DMS53 treated with DMSO at 0.1 percent for 48 hours (cell line): ENCODE data around the gene CFAP54.
A peak's percentile ranks its signal among the peaks of the same experiment; 100 is the strongest.
"Not testable (repeated sequence)": the region's sequence is repeated elsewhere in the genome, so short reads cannot be mapped to it uniquely, and the experiment has no call there.

Experiments used
- DNase-seq: peaks from one replicate; lab custom pipeline; 2025; ENCODE audit not compliant: unreplicated experiment; lab: John Stamatoyannopoulos, UW

Gene CFAP54, protein sequence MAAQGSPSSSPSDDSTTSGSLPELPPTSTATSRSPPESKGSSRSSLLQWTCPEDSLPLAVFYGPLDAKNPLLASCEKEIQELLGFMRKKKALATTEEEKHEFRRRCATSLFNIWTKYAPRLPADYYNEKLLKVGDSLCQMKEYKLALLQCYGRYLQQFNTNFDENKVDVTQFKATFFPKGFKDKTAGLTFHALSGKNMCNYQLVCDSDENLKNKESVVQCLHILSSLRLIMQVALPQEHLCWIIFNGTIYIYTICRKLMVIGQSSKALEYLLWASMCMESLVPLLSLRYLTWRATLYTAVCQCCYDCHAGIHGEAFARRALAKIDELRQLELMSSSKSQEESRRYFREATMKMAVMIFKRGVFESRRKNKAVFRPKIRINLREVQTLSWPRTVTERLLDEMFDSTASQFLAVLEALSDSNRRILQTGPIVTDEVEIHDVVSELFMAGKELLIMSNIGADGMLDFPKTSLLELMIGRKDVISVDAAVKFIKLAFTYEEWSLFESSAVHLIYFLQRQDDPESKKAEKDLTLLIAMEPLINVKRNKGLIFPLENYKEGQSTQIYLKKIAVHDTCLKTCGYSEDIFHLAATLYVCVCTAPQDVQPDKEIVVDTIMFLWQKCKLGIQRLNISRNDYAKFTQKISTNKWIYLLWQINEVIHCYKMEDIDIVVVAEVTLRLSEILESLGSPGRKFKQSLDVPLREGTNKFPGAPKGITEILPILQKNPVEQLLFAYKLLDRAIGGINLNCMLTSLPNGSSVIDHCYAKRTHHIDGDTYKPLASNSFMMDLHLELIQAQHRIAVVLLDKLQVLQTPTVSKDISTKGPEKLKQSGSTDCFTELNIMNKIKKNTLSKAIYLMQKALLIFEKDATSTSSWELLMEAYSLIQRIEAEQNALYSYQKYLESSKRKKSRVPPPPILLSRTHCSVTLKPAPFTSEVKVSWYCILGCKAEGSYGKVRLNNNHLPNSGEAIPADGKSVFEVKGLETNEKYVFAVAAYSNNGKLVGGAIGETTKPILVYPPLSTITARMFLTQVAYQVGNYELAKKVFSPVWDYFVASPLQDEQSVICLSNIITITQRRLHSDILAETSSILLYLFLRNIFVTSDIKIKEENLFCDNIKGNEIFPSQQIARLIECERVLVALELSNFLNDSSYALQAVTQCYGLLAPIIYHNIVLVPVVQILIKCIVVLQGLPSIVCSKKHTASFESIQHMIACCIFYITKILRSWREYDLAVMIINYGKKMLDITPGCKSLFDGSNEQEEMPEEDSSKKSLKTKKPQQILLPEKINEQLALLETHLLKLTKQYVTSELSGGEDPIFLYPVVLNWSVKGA (N-terminal part only)

DNA sequence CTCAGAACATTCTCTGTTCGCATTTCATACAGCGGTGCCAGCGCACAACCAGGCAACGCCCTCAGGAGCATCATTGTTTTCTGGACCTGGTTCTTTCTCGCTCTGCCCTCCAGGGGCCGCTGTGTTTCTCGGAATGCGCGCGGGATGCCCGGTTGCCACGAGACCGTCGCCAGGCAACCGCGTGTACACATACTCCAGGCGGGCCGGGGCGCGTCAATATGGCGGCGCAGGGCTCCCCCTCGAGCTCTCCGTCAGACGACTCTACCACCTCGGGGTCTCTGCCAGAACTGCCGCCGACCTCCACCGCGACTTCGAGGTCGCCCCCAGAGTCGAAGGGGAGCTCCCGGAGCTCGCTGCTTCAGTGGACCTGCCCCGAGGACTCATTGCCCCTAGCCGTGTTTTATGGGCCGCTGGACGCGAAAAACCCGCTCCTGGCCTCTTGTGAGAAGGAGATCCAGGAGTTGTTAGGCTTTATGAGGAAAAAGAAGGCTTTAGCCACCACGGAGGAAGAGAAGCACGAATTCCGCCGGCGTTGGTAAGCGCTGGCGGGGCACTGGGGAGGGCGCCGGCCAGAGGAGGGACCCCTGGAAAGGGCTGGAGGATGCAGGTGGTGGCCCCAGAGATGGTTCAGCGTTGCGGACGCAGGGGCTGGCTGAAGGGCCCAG lies at the start of gene CFAP54:
Gene CFAP54 (plus strand): TSS at position 186 of the 665 bp plus-strand sequence. CDS start 33 bp downstream, at position 219.
- DNase-seq = peak; percentile 93

DNA sequence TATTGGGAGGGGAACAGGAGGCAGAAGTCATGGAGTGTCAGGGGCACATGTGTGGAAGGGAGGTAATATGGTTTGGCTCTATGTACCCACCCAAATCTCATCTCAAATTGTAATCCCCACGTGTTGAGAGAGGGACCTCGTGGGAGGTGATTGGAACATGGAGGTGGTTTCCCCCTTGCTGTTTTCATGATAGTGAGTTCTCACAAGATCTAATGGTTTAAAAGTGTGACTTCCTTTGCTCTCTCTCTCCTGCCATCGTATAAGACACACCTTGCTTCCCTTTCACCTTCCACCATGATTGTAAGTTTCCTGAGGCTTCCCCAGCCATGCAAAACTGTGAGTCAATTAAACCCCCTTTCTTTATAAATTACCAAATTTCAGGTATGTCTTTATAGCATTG lies 47.6 kb upstream of the CFAP54 start:
- DNase-seq = no peak

DNA sequence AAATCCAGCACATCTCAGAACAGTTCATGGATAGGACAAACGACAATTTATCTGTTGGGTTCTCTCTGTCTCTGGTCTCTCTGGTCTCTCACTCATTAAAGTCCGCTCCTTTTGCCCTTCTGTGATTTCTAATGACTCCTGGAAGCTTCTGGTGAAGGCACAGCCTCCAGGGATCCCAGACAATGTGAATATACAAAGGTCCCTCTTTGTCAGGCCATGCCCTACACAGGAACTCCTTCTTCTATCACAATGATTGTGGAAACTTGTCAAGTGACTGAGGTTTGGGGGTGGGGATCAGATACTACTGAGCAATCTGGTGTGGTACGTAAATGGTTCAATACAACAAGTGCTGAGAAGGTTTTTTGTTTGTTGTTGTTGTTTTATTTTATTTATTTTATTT lies 46.5 kb upstream of the CFAP54 start:
- DNase-seq = no peak

DNA sequence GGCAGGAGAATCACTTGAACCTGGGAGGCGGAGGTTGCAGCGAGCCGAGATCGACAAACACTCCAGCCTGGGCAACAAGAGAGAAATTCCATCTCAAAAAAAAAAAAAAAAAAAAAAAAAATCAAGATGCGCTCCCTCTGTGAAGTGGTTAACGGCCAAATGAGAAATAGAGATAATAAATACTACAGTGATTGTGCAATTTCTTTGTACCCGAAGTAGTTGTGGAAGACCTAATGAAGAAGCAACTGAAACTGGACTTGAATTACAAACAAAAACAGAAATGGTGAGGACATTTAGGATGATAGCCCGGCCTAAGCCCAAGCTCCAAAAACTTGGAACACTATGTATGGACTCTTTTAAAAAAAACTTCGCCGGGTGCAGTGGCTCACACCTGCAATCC lies 45.0 kb upstream of the CFAP54 start:
- DNase-seq = no peak

DNA sequence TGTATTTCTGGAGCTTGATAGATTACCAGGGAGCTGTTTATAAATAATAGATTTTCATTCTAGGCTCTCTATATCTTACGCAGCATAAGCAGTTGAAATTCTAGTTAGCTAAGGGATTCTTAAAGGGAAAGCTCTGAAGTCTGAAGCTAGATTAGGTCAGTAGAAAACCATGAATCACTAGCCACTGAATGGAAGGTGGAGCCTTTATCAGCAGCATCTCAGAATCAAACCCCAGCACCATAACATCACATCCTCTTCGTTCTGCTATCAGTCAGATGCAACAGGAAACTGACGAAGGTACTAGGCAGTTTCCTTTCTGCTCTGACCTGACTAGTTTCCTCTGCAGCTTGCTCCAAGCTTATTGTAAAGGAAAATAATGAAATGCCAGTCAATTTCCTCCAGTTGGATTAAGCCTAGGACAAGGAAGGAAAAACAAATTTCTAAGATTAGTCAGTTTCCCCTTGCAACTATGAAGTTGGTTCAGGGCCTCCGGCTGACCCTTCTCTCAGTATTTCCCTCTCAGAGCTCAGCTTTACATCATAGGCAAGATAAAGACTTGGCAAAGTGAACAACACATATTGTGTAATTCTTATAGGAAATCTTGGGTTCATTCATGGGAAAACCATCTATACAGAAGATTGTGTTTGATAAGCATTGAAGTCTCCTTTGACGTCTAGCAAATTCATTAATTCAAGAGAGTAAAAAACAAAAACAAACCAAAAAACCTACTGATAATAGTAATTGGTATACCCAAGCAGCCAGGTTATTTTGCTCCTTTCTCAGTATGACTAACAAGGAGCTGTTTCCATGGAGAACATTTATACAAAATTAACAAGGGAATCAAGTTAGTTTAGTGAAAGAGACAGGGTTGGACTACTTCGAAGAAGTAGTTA lies 43.4 kb upstream of the CFAP54 start:
- DNase-seq = no peak

DNA sequence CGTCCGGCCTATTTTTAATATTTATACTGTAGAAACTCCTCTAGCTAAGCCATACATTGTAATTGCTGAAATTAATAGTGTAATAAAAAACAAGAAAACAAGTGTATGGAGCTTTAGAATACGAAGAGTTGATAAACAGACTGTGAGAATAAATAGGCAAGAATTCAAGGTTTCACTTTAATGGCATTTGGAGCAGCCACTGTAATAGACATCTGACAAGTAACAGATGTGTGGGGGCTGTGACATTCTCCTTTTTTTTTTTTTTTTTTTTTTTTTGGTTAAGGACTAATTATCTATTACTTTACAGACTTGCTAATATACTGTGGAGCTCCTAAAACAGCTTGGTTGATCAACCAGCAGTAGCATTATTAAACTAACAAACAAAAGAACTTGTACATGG lies 42.1 kb upstream of the CFAP54 start:
- DNase-seq = no peak

DNA sequence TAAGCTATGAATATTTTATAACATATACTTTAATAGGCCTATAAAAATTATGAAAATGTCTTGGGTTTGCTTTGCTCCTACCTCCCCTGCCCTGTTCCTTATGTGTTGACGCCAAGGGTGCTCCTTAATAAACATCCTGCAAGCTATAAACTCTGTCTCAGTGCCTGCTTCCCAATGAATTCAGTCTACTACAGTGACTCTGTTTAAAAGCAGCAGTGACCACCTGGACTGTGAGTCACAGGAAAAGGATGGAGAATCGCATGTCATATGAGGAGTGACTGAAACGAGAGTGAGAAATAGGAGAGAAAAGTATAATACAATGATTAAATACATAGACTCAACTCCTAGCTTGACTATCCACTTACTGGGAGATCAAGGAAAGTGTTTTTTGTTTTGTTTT lies 41.1 kb upstream of the CFAP54 start:
- peak; percentile 20 for DNase-seq

DNA sequence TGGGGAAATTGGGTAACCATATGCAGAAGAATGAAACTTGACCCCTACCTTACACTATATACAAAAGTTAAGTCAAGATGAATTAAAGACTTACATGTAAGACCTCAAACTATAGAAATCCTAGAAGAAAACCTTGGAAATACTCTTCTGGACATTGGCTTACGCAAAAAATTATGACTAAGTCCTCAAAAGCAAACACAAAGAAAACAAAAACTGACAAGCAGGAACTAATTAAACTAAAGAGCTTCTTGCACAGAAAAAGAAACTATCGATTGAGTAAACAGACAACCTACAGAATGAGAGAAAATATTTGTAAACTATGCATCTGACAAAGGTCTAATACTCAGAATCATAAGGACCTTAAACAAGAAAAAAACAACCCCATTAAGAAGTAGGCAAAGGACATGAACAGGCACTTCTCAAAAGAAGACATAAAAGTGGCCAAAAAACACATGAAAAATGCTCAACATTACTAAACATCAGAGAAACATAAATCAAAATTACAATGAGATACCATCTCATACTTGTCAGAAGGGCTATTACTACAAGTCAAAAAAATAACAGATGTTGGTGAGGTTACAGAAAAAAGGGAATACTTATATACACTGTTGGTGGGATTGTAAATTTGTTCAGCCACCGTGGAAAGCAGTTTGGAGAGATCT lies 37.0 kb upstream of the CFAP54 start:
- DNase-seq = no peak

DNA sequence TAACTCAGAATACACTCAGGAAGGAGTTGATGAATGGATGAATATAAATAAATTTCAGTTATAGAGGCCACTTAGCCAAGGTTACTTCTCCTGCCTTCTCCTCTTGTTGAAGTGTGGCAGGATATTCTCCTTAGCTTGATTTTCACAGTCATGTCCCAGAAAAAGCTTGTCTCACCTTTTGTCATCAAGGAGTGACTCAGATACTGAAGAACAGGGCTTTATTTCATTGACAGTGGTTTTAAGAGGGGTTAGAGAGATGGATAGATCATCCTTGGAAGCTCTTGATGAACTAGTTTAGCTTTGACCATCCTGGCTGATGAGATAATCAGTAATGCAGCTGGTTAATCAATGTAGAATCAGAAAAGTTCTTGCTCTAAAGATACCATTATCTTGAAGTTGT lies 35.0 kb upstream of the CFAP54 start:
- DNase-seq = peak; percentile 32

DNA sequence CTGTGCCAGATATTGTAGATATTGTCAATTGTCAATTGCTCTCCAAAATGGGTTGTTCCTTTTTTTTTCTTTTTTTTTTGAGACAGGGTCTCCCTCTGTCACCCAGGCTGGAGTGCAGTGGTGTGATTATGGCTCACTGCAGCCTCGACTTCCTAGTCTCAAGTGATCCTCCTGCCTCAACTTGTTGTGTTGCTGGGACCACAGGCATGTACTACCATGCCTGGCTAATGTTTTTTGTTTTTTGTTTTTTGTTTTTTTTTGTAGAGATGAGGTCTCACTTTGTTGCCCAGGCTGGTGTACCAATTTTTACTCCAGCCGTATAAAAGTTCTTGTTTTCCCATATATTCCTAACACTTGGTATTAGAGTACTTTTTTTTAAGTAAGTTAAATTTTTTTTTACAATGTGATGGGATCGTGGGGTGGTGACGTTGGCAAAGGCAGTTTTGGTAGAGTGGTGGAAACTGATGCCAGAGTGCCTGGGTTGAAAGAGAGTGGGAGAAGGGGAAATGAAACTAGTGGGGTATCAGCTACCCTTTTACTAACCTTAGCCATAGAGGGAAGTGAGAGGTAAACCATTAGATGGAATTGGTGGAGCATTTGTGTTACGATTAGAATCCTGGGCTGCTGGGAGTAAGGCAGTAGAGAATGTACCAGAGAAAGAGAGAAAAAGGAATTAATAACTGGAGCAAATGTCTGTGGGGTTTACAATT lies 33.0 kb upstream of the CFAP54 start:
- no peak for DNase-seq

DNA sequence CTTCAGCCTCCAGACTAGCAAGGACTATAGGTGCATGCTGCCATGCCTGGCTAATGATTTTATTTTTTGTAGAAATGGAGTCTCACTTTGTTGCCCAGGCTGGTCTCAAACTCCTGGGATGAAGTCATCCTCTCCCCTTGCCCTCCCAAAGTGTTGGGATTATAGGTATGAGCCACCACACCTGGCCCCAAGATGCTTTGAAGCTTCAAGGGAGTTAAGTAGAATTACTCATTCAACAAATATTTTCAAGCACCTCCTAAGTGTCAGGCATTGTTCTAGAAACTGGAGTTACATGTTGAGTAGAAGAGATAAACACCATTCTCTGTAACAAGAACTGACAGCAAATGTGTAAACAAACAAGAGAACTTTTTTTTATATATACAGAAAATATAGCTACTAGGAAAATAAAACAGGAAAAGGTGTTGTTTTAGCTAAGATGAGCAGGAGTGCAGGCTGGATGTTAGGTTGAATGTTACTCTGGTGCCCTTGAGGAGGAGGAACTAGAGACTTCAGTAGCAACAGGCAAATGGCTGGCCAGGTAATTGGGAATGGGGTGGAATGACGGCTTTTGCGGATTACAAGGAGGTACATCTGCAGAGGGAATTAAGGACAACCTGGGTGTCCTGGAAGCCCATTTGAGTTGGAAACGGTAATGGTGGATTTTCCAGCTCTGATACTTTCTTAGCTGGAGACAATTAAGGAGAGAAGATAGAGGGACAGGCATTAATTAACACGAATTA lies 32.0 kb upstream of the CFAP54 start:
- peak; percentile 96 for DNase-seq

DNA sequence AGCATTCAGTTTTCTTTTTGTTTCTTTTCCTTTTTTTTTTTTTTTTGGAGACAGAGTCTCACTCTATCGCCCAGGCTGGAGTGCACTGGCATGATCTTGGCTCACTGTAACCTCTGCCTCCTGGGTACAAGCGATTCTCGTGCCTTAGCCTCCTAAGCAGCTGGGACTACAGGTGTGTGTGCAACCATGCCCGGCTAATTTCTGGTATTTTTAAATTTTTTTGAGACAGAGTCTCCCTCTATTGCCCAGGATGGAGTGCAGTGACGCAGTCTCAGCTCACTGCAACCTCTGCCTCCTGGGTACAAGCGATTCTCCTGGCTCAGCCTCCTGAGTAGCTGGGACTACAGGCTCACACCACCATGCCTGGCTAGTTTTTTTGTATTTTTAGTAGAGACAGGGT lies 30.1 kb upstream of the CFAP54 start:
- not testable (repeated sequence) for DNase-seq

DNA sequence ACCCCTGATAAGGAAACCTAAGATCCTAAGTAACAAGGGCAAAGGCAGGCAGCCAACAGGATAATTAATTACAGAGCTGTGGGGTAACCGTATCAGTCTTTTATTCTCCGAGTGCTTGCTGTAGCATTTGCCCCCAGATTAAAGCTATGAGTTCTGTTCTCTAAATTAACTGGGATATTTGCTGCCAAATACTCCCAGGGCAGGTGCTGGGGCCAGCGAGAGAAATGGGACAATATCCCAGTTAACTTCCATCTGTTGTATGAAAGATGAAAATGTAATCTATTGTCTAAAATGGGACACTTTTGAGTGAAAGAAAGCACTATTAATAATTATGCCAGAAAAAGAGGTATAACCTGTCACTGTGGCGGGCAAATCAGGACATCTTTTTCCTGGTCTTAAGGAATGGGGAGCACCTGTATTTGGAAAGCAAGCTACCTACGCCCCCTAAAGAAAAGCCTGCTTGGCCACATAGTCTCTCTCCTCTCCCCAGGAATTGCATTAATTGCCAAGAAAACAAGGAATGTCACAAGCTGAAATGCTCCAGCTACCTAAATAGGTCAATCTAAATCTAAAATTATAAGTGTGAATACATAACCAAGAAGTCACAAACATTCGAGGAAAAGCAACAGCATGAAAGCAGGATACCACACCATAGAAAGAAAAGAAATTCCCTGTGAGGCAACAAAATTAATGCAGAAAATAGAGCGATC lies 26.7 kb upstream of the CFAP54 start:
- DNase-seq = no peak

DNA sequence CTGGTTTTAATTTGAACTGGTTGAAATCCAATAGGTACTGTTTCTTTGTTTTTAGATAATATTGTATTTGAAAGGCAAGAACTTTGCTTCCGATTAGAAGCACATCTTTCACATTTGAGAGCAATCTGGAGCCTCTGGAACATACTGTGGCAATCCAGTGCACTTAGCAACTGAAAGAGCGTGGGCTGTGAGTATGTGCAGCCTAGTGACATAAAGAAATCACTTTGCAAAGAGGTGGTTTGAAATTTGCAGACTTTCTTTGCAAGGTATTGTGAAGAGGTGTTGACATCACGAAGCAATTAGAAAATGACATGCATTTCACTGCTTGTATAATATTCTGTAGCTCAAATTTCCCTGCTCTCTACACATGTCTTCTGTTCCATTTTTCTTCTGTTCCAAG lies 23.5 kb upstream of the CFAP54 start:
- DNase-seq = no peak

DNA sequence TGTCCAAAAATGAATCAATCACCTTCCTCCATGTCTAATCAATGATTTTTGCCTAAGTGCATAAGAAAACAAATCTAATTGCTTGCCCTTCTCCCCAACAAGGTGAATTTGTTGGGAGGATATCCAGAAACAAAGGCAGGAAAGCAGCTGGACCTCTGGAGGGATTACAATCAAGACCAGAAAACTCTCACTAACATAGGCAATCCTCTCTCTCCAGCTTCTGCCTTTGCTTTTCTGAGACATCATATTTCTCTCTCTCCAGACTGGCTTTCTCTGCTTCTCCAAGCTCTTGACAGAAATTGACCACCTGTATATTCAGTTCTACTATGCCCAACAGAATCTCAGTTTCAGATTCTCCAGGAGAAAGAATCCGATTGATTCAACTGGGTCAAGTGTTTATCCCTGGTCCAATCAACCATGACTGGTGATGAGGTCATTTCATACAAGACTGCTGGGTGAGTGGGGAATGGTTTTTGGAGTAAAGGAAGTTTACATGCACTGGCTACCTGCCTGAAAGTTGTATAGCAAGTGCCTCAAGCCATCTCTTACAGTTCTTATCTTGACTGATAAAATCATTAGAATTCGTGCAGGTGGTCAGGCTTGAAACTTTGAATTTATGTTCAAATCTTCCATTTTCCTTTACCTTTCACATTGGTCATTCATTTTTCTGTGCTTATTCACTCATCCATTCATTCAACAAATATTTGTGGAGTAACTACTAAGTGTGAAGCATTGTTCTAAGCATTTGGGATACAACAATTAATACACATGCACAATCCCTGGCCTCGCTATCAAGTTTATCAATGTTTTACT lies 22.2 kb upstream of the CFAP54 start:
- DNase-seq = peak; percentile 96

DNA sequence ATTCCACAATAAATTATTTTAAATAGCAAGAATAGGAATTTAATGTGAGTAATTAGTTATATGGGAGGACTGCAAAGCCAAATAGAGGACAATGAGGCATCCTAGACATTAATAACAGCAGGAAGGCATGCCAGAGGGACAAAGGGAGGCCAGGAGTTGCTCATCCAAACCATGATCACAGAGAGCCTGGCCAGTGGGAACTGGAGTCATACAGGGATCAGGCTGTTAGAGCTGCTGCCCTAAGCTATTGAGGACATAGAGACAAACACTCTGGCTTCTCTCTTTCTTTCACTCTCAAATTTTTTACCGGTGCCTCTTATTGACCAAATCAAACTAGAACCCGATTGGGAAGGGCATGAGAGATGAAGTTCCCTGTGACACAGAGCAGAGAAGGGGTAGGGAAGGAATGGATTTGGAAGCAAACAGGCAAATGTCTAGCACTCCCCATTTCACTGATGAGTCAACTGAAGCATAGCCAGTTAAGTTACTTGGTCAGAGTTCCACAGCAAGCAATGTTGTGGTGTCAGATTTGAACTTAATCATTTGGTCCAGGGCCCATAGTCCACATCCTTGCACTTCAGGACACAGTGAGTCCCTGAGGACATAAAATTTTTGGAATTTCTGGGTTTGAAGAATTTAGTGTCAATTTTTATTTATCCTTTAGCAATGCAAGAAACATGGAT lies 17.9 kb upstream of the CFAP54 start:
- no peak for DNase-seq
